Suprapubic skin (tissue), 3 donors: Measurements from ENCODE around the gene CD79A.

Source experiments
- POLR2A ChIP-seq, 2 donors: fragments of 450-650 bp; IDR thresholded peaks; one replicate each; pipeline ENCODE4 v1.6.1; 2017; ENCODE audit warnings: antibody characterized with exemption in 2 of 2, mild to moderate bottlenecking in 2 of 2, moderate library complexity in 2 of 2
- TF ChIP-seq, protein P1 (sequence below), 2 donors: fragments of 200-600 bp in 1 of 2; fragments of 450-650 bp in 1 of 2; sonication (generic) in 1 of 2; IDR thresholded peaks; one replicate each; pipeline ENCODE4 v1.5.1; 2016 to 2019; ENCODE audit warnings: antibody characterized with exemption in 2 of 2, mild to moderate bottlenecking in 1 of 2, moderate library complexity in 1 of 2

DNA sequence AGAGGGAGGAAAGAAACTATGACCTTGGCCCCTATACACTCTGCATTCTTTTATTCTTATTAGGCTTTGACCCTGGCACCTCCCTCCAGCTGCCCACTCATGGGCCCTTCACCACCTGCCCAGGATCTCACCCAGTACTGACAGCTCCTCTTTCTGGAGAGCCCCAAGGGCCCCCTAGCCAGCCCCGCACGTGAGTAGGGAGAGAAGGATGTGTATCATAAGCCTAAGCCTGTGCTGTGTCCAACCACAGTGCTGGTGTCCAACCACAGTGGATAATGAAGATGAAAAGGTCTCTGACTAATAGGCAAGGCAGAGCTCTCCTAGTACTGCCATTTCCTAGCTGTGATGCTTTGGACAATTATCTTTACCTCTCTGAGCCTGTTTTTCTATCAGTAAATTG, 28.0 kb upstream of the CD79A start:
- TF ChIP-seq POLR2A (IDR thresholded peaks at IDR 0.05), result no peak
- TF ChIP-seq, protein P1, sequence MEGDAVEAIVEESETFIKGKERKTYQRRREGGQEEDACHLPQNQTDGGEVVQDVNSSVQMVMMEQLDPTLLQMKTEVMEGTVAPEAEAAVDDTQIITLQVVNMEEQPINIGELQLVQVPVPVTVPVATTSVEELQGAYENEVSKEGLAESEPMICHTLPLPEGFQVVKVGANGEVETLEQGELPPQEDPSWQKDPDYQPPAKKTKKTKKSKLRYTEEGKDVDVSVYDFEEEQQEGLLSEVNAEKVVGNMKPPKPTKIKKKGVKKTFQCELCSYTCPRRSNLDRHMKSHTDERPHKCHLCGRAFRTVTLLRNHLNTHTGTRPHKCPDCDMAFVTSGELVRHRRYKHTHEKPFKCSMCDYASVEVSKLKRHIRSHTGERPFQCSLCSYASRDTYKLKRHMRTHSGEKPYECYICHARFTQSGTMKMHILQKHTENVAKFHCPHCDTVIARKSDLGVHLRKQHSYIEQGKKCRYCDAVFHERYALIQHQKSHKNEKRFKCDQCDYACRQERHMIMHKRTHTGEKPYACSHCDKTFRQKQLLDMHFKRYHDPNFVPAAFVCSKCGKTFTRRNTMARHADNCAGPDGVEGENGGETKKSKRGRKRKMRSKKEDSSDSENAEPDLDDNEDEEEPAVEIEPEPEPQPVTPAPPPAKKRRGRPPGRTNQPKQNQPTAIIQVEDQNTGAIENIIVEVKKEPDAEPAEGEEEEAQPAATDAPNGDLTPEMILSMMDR (IDR thresholded peaks at IDR 0.05), result no peak
